HG03025 (cell line): Measurements from ENCODE around the gene PHF23.

Source experiments
- ATAC-seq: cut with Tn5 transposase; IDR thresholded peaks from one replicate; pipeline ENCODE4 v1.9.1; 2021; ENCODE audit warnings: mild to moderate bottlenecking, moderate library complexity; ENCODE audit not compliant: unreplicated experiment, low FRiP score

The PHF23 gene

DNA sequence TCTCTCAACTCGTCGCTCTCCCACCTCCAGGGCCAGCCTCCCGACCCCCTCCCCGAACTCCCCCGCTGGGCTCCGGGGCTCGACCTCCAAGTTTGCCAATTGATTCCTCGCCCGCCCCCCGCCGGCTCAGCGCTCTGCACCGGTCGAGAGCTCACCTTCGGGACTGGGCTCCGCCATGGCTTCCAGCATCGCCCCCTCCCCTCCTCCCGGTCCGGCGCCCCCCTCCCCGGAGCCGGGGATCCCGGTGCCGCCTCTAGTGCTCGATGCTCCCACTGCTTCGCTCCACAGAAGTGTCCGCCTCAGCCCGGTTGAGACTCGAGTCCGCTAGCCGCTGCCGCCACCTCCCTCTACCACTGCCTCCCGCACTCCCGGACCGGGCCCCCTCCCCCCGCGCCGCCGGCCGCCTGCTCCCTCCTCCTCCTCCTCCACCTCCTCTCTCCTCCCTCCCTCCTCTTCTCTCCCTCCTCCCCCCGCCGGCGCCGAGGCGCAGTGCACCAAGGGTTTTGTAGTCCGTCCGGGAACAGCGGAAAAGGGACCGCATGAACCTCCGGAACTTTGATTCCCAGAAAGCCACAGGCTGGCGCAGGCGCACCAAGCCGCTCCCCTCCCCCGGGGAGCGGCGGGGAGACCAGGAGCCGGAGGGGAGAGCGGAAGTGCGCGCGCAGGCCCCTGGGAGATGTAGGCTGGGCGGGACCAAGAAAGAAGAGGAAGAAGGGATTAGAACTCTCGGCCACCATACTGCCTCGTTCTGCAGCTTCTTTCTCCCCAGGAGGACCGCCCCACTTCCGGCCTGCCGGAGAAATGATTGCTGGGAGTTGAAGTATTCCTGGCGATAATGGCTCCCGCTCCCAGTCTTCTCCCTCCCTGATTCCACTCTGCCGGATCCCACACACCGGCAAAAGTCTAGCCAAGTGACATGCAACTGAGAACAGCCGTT is at the start of gene PHF23:
TSS of gene PHF23 (minus strand) at position 367 of the 937 bp plus-strand sequence. CDS start at position 189, 178 bp downstream.
- peak; percentile 50 for ATAC-seq

DNA sequence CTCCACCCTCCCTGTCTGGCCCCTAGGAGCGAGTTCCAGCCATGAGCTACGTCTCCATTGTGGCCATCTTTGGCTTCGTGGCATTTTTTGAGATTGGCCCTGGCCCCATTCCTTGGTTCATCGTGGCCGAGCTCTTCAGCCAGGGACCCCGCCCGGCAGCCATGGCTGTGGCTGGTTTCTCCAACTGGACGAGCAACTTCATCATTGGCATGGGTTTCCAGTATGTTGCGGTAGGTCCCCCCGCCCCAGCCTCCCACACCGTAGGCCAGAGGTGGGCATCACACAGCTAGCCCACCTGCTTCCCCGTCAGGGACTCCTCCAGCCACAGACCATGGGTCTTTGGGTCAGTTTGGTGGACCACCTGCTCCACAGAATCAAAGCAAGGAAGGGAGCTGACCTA is 46.4 kb upstream of the PHF23 start:
- ATAC-seq = no peak

DNA sequence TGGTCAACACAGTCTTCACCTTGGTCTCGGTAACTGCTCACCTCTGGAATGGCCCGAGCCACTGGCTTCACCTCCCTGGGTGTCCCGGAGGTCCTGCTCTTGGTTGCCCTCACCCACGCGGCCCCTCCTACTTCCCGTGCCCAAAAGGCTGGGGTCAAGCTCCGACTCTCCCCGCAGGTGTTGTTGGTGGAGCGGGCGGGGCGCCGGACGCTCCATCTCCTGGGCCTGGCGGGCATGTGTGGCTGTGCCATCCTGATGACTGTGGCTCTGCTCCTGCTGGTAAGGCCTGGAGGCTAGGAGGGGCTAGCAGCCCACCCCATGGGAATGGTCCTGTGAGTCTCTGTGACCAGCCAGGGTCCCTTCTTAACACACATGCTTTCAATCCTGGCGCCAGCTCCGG is 45.7 kb upstream of the PHF23 start:
- no peak for ATAC-seq

DNA sequence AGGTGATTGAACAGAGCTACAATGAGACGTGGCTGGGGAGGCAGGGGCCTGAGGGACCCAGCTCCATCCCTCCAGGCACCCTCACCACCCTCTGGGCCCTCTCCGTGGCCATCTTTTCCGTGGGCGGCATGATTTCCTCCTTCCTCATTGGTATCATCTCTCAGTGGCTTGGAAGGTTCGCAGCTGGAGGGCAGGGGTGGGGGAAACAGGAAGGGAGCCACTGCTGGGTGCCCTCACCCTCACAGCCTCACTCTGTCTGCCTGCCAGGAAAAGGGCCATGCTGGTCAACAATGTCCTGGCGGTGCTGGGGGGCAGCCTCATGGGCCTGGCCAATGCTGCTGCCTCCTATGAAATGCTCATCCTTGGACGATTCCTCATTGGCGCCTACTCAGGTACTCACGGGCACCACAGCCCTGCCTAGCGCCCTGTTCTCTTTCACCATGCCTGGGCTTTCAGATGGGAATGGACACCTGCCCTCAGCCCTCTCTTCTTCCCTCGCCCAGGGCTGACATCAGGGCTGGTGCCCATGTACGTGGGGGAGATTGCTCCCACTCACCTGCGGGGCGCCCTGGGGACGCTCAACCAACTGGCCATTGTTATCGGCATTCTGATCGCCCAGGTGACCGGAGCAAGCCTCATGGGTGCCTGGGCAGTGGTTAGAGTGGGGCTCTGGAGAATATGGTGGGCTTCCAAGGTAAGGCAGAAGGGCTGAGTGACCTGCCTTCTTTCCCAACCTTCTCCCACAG is 44.4 kb upstream of the PHF23 start:
- ATAC-seq = no peak

DNA sequence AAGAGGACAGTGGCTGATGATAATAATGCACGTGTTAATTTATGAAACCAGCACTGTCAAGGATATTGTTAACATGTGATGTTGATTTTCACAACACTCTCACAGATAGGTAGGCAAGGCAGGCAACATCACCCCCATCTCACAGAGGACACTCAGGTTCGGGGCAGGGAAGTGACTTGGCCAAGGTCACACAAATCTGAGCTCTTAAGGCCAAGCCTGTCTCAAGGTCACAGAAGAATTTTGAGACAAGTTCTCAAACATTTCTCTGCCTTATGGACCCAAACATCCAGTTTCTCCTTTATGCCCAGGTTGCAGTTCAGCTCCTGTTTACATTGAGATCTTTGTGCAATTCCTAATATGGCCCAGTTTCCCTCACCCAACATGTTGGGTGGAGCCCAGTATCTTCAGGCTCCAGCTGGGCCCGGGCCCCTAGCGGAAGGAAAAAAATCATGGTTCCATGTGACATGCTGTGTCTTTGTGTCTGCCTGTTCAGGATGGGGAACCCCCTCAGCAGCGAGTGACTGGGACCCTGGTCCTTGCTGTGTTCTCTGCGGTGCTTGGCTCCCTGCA is 43.6 kb upstream of the PHF23 start:
- no peak for ATAC-seq

- no peak for ATAC-seq
Measured at GRCh38 chr17:7281953-7282751, 42.9 kb upstream of the PHF23 start.

DNA sequence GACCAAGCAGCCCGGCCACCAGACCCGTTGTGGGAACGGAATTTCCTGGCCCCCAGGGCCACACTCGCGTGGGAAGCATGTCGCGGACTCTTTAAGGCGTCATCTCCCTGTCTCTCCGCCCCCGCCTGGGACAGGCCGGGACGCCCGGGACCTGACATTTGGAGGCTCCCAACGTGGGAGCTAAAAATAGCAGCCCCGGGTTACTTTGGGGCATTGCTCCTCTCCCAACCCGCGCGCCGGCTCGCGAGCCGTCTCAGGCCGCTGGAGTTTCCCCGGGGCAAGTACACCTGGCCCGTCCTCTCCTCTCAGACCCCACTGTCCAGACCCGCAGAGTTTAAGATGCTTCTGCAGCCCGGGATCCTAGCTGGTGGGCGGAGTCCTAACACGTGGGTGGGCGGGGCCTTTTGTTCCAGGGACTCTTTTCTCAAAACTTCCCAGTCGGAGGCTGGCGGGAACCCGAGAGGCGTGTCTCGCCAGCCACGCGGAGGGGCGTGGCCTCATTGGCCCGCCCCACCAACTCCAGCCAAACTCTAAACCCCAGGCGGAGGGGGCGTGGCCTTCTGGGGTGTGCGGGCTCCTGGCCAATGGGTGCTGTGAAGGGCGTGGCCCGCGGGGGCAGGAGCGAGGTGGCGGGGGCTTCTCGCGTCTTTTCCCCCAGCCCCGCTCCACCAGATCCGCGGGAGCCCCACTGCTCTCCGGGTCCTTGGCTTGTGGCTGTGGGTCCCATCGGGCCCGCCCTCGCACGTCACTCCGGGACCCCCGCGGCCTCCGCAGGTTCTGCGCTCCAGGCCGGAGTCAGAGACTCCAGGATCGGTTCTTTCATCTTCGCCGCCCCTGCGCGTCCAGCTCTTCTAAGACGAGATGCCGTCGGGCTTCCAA is 42.1 kb upstream of the PHF23 start, which contains the start of gene SLC2A4:
TSS of gene SLC2A4 (plus strand) at position 645 of the 879 bp plus-strand sequence. CDS start at position 862, 217 bp downstream.
- peak; percentile 42 for ATAC-seq

- ATAC-seq = no peak
Measured at GRCh38 chr17:7280519-7281073, 41.3 kb upstream of the PHF23 start.

GRCh38 chr17:7279448-7279847 is 40.2 kb upstream of the PHF23 start:
- no peak for ATAC-seq

DNA sequence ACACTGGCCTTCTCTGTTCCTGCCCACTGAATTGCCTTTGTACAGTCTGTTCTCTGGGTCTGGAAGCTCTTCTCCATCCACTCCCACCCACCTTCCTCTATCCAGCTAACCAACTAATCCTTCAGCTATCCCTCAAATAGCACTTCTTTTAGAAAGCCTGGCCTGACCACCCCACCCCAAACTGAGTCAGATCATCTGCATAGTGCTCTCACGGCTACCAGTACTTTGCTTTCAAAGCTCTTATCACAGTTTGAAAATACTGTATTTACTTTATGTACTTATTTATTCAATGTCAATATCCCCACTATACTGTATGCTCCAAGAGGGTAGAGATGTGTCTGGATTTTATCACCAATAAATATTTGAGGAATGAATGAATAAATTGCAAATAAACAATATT is 27.5 kb upstream of the PHF23 start:
- ATAC-seq = no peak

GRCh38 chr17:7263801-7264078 is 24.5 kb upstream of the PHF23 start:
- ATAC-seq = no peak

GRCh38 chr17:7262935-7263800 is 23.9 kb upstream of the PHF23 start:
- ATAC-seq = no peak

DNA sequence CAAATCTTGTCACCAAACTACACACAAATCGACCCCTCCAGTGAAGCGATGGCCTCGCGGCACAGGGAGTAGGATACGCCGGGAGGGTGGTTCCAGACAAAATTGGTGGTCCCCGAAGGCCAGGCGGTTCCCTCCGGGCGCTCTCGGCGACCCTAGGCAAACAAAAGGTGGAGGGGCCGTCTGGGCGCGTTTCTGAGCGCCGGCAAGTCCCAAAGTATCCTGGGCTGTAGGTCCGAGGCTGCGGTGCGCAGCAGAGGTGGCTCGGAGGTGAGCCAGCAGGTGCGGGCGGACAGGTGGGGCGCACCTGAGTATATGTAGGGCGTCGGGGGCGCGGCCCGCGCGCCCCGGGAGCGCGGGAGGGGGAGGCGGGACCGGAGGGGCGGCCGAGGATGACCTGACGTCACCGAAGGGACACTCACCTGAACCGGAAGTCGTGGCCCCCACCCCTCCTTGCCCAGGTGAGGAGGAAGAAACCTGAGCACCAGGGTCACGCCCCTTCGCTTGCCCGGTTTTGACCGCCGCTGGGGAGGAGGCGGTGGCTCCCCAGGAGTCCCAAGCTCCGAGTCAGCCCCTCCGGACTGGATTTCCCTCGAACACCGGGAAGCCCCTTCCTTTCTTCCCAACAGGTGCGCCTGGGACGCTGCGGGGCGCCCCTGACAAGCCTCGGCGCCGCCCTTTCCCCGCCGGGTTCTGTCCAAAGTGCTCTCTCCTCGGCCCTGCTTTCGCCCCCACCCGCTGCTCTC is 23.1 kb upstream of the PHF23 start, which contains the start of gene CLDN7:
TSS of gene CLDN7 (minus strand) at position 287 of the 743 bp plus-strand sequence. CDS start 435 bp downstream, outside the sequence.
- no peak for ATAC-seq

- ATAC-seq = no peak
Measured at GRCh38 chr17:7261379-7262191, 22.3 kb upstream of the PHF23 start.

GRCh38 chr17:7260651-7261378 is 21.6 kb upstream of the PHF23 start:
- ATAC-seq = no peak

DNA sequence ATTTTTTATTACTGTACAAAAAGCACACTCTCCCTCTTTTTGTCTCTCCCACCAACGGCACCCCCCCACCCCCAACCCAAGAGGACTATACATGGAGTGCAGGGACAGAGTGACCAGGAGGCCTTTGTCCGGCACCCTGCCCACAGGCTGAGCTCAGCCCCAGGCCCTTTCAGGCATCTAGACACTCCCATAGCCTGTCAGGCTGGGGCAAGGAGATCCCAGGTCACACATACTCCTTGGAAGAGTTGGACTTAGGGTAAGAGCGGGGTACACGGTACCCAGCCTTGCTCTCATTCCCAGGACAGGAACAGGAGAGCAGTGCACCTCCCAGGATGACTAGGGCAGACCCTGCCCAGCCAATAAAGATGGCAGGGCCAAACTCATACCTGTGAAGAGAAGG is 20.9 kb upstream of the PHF23 start:
- no peak for ATAC-seq
